PC-9 (cell line): ENCODE measurements around the gene CLTCL1. TPM values are rescaled to one million over a fixed set of nuclear protein-coding genes. Genes with fewer than 3 reads are reported as not detected.
"Not testable (repeated sequence)": the region's sequence is repeated elsewhere in the genome, so short reads cannot be mapped to it uniquely, and the experiment has no call there.

ENCODE experiments used
- BruUV-seq: library from RNA; stranded (reverse); fragments of 400-500 nt; replicated peaks from 2 replicates; lab custom pipeline; 2021; lab: Mats Ljungman, UMichigan
- CTCF ChIA-PET: fragments of 300-600 bp; sonication (Branson Sonifier 250); formaldehyde crosslinking; loops from one replicate; lab custom pipeline; 2022; ENCODE audit warnings: antibody characterized with exemption; lab: Charles Lee
- POLR2A ChIA-PET: fragments of 300-600 bp; sonication (Branson Sonifier 250); formaldehyde crosslinking; loops from one replicate; lab custom pipeline; 2022; ENCODE audit warnings: antibody characterized with exemption; ENCODE audit not compliant: unreplicated experiment; lab: Charles Lee
- DNase-seq, 2 experiments: peaks; one replicate each; pipeline versions ENCODE4 v3.0.0 to v3.0.0-alpha.2; 2015 to 2022; ENCODE audit warnings: mixed read lengths in 1 of 2
- H2AFZ ChIP-seq: fragments of 200-600 bp; sonication (generic); 2 replicates; pipeline ENCODE4 v1.8.1; 2017; ENCODE audit warnings: antibody characterized with exemption
- H3F3A ChIP-seq: fragments of 200-600 bp; sonication (generic); 2 replicates; pipeline ENCODE4 v1.8.1; 2017; ENCODE audit warnings: antibody characterized with exemption, mild to moderate bottlenecking, low read depth; ENCODE audit not compliant: insufficient read depth
- H3K27ac ChIP-seq: fragments of 200-600 bp; sonication (generic); 2 replicates; pipeline ENCODE4 v1.6.1; 2016; ENCODE audit warnings: mixed run types
- H3K27me3 ChIP-seq: fragments of 200-600 bp; sonication (generic); 2 replicates; pipeline ENCODE4 v1.6.1; 2016; ENCODE audit warnings: low read depth, mixed run types; ENCODE audit not compliant: insufficient read depth
- H3K36me3 ChIP-seq: fragments of 200-600 bp; sonication (generic); 2 replicates; pipeline ENCODE4 v1.6.1; 2016; ENCODE audit warnings: low read depth, mixed run types
- H3K4me1 ChIP-seq: fragments of 200-600 bp; sonication (generic); replicated peaks from 2 replicates; pipeline ENCODE4 v1.6.1; 2016; ENCODE audit warnings: mixed run types; ENCODE audit not compliant: insufficient read depth
- H3K4me2 ChIP-seq: fragments of 200-600 bp; sonication (generic); 2 replicates; pipeline ENCODE4 v1.6.1; 2017; ENCODE audit warnings: mixed run types
- H3K4me3 ChIP-seq: fragments of 200-600 bp; sonication (generic); 2 replicates; pipeline ENCODE4 v1.6.1; 2016; ENCODE audit warnings: mixed run types
- H3K79me2 ChIP-seq: fragments of 200-600 bp; sonication (generic); 2 replicates; pipeline ENCODE4 v1.6.1; 2017; ENCODE audit warnings: low read depth, mixed run types
- H3K9me2 ChIP-seq: fragments of 200-600 bp; sonication (generic); 2 replicates; pipeline ENCODE4 v1.8.1; 2017; ENCODE audit warnings: mild to moderate bottlenecking; ENCODE audit not compliant: insufficient read depth
- H3K9me3 ChIP-seq: fragments of 200-600 bp; sonication (generic); 2 replicates; pipeline ENCODE4 v1.8.1; 2016; ENCODE audit warnings: low read depth; ENCODE audit not compliant: insufficient read depth
- H4K20me1 ChIP-seq: fragments of 200-600 bp; sonication (generic); 2 replicates; pipeline ENCODE4 v1.8.1; 2017; ENCODE audit not compliant: insufficient read depth
- EZH2 ChIP-seq: fragments of 200-600 bp; sonication (generic); IDR thresholded peaks from 2 replicates; pipeline ENCODE4 v1.8.0; 2017; ENCODE audit warnings: antibody characterized with exemption, low read depth
- intact Hi-C: fragments of 100-400 bp; cut with micrococcal nuclease; formaldehyde crosslinking; loops from one replicate; pipeline ENCODE4 v1.10.0; 2022; ENCODE audit not compliant: unreplicated experiment
- total RNA-seq: library from RNA; stranded (reverse); gene quantifications from 2 replicates; pipeline ENCODE4 v1.2.3, GENCODE V29; 2021
- TF ChIP-seq, protein P1 (sequence below): fragments of 200-600 bp; sonication (generic); conservative IDR thresholded peaks from 2 replicates; pipeline ENCODE4 v1.6.1; 2017; ENCODE audit warnings: mixed run types, antibody characterized with exemption, mild to moderate bottlenecking, moderate library complexity

Gene CLTCL1
- total RNA-seq, 1 experiment from 2014 or later, result 7.2 TPM

DNA sequence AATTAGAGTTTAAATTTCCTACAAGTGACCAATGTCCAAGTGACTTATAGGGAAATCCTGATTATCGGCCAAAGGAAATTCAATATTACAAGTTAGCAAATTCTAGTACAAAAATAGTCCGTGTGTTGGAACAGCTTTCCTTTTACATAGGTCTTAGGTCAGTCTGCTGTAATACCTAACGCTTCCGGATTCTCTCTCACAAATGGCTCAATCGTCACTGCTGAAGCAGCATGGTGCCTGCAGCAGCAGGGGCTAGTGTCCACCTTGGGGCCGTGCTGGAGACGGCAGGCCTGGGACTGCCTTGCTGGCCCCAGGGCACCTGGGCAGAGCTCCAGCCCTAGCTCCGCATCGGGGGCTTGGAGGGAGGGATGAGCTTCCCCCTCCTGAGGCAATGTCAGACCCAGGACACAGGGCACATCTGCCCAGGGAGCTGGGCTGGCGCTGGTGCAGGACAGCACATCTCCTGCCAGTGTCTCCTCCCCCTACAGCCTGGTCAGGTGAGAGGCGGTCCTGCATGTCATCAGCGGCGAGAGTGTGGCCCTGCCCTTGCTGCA, 39.4 kb upstream of the CLTCL1 start:
- Histone ChIP-seq H3K4me3 (no peak overlapping the region), H3K27ac (no peak overlapping the region), H3F3A (no peaks in the 10 kb centered on the region), H3K9me2 (no peaks in the 10 kb centered on the region), H2AFZ (no peak overlapping the region), H3K27me3 (no peaks in the 10 kb centered on the region), H3K4me1 (no peaks in the 10 kb centered on the region), H3K36me3 (no peaks in the 10 kb centered on the region), H4K20me1 (no peaks in the 10 kb centered on the region), H3K9me3 (no peaks in the 10 kb centered on the region; the same call in 1 of the 2 replicates), H3K79me2 (no peaks in the 10 kb centered on the region), H3K4me2 (no peak overlapping the region)
- no TSS peak for BruUV-seq
- no peak for DNase-seq
- intact Hi-C loops, result no loop called here
- ChIA-PET POLR2A (no interaction called here), CTCF (no interaction called here)
- TF ChIP-seq, protein P1, sequence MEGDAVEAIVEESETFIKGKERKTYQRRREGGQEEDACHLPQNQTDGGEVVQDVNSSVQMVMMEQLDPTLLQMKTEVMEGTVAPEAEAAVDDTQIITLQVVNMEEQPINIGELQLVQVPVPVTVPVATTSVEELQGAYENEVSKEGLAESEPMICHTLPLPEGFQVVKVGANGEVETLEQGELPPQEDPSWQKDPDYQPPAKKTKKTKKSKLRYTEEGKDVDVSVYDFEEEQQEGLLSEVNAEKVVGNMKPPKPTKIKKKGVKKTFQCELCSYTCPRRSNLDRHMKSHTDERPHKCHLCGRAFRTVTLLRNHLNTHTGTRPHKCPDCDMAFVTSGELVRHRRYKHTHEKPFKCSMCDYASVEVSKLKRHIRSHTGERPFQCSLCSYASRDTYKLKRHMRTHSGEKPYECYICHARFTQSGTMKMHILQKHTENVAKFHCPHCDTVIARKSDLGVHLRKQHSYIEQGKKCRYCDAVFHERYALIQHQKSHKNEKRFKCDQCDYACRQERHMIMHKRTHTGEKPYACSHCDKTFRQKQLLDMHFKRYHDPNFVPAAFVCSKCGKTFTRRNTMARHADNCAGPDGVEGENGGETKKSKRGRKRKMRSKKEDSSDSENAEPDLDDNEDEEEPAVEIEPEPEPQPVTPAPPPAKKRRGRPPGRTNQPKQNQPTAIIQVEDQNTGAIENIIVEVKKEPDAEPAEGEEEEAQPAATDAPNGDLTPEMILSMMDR, result no peak
- no peak for TF ChIP-seq EZH2

DNA sequence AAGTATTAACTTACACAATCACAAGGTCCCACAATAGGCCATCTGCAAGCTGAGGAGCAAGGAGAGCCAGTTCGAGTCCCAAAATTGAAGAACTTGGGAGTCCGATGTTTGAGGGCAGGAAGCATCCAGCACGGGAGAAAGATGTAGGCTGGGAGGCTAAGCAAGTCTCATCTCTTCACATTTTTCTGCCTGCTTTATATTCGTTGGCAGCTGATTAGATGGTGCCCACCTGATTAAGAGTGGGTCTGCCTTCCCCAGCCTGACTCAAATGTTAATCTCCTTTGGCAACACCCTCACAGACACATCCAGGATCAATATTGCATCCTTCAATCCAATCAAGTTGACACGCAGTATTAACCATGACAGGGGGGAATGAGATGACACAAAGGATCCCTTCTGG, 38.7 kb upstream of the CLTCL1 start:
- H3K36me3 ChIP-seq, H3K4me2 ChIP-seq, H3K27ac ChIP-seq, H3K9me3 ChIP-seq, H4K20me1 ChIP-seq, BruUV-seq, H3K4me1 ChIP-seq, DNase-seq, intact Hi-C loops, H3K4me3 ChIP-seq, H3K79me2 ChIP-seq, CTCF ChIA-PET, H3K9me2 ChIP-seq, H3F3A ChIP-seq, POLR2A ChIA-PET, H2AFZ ChIP-seq, H3K27me3 ChIP-seq: not testable (repeated sequence)

DNA sequence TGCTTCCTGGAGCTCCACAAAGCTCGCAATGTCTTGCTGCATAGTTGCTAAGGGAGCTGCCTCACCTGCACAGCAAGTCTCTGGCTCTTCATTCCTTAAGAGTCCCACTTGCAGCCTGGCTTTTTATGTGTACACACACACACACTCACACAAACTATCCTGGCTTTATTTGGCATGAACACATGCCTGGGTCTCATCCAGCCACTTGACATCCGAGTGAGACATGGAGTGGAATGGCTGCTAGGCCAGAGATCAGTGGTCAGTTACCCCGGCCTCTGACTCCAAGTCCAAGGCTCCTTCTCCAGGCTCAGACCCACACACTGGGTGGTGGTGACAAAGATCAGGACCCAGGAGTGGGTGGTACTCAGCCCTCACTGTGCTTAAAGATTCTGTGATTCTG, 37.9 kb upstream of the CLTCL1 start:
- Histone ChIP-seq H3K4me1 (no peaks in the 10 kb centered on the region), H3K9me3 (no peaks in the 10 kb centered on the region; the same call in 1 of the 2 replicates), H3K27ac (no peak overlapping the region), H3K4me3 (no peak overlapping the region), H3K9me2 (no peaks in the 10 kb centered on the region), H3K36me3 (no peaks in the 10 kb centered on the region), H3K4me2 (no peak overlapping the region), H4K20me1 (no peaks in the 10 kb centered on the region), H3K27me3 (no peaks in the 10 kb centered on the region), H3K79me2 (no peaks in the 10 kb centered on the region), H3F3A (no peaks in the 10 kb centered on the region), H2AFZ (no peak overlapping the region)
- TF ChIP-seq, protein P1, result no peak
- no peak for TF ChIP-seq EZH2
- intact Hi-C loops, result no loop called here
- CTCF ChIA-PET, result no interaction called here
- POLR2A ChIA-PET, result no interaction called here
- DNase-seq, result no peak
- no TSS peak for BruUV-seq
